Suprapubic skin (tissue), 3 donors: ENCODE results near the gene ZNF213.

ENCODE experiments used
- CTCF ChIP-seq, 2 donors: fragments of 200-600 bp in 1 of 2; fragments of 450-650 bp in 1 of 2; sonication (generic) in 1 of 2; IDR thresholded peaks; one replicate each; pipeline ENCODE4 v1.5.1; 2016 to 2019; ENCODE audit warnings: antibody characterized with exemption in 2 of 2, mild to moderate bottlenecking in 1 of 2, moderate library complexity in 1 of 2
- EP300 ChIP-seq: sonication (generic); formaldehyde crosslinking; IDR thresholded peaks from one replicate; pipeline ENCODE4 v1.6.1; 2017; ENCODE audit warnings: antibody characterized with exemption
- POLR2A ChIP-seq, 2 donors: fragments of 450-650 bp; IDR thresholded peaks; one replicate each; pipeline ENCODE4 v1.6.1; 2017; ENCODE audit warnings: antibody characterized with exemption in 2 of 2, mild to moderate bottlenecking in 2 of 2, moderate library complexity in 2 of 2

GRCh38 chr16:3171181-3171854 lies 36.5 kb downstream of the ZNF213 start:
- TF ChIP-seq CTCF (IDR thresholded peaks at IDR 0.05), result no peak
- no peak for TF ChIP-seq POLR2A (IDR thresholded peaks at IDR 0.05)
- TF ChIP-seq EP300, result no peak
